Stimulated activated CD4-positive, alpha-beta T cell treated with anti-CD3 and anti-CD28 coated beads, Interleukin-12 subunit alpha, Interleukin-12 subunit beta, amount 100 ng/mL, for 4 hours (primary cell): ENCODE measurements around the gene TMED6.
A peak's percentile ranks its signal among the peaks of the same experiment; 100 is the strongest.

Experiments
- DNase-seq: peaks from one replicate; pipeline ENCODE4 v3.0.0-alpha.2; 2020

TMED6 gene

DNA sequence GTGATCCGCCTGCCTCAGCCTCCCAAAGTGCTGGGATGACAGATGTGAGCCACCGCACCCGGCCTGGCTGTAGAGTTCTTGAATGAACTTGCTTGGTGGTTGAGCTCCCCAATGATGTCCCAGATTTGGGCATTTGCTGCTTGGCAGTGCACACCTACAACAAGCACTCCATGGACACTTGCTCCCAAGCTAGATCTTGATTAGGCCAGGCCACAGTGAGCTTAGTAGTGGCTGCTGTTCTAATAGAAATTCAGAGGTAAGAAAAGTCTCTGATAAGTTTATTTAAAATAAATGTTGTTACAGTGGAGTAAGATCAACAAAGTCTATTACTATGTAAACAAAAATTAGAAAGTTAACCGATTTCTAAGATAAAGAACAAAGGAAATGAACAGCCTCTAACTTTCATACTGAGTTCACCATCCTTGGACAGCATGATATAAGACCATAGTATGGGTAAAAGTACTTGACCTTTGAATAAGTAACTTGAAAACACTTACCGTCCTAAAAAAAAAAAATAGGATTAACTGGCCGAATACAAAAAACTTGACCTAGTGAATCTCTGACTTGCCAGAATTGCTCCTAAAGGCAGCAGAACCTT is 951 bp downstream of the TMED6 start:
- DNase-seq: no peak

DNA sequence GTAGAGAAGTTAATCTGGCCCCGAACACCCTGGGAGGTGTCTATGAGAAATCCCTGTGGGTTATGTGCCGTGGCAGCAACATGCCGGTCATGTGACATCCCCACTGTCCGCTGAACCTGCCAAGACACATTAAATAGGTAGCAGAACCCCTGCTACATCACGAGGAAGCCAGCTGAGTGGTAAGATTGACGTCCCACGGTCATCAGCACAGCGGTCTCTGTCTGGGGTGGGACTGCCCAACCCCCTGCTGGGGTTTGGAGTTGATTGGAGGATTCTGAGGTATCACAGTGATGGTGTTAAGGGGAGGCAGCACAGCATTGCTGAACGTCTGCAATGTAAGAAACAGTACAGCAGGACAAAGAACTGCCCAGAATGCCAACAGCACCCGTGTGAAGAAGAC is 2.0 kb downstream of the TMED6 start:
- no peak for DNase-seq

DNA sequence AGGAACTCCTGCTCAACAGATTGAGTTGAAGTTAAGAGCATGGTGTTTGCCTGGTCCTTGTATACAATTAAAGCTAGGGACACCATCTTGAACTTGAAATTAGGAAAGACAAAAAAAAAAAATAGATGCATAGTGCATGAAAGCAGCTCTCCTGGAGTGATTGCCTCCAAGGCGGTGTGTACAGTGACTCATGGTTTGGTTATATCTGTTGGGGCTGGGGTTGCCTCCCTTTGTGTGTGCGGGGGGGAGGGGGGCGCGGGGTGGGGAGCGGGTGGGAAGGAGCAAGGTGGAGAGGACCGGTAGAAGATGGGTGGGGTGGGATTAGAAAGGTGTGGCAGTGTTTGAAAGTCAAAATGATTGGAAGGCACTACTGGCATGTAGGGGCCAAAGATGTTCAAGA is 3.4 kb downstream of the TMED6 start:
- DNase-seq: no peak

DNA sequence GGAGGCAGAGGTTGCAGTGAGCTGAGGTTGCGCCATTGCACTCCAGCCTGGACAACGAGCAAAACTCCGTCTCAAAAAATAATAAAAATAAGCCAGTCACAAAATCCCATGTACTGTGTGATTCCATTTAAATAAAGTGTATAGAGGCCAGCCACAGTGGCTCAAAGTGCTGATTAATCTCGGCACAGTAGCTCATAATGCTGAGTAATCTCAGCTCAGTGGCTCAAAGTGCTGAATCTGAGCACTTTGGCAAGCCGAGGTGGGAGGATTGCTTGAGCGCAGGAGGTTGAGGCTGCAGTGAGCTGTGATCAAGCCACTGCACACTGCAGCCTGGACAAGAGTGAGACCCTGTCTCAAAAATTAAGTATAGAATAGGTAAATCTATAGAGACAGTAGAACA is 4.9 kb downstream of the TMED6 start:
- no peak for DNase-seq

DNA sequence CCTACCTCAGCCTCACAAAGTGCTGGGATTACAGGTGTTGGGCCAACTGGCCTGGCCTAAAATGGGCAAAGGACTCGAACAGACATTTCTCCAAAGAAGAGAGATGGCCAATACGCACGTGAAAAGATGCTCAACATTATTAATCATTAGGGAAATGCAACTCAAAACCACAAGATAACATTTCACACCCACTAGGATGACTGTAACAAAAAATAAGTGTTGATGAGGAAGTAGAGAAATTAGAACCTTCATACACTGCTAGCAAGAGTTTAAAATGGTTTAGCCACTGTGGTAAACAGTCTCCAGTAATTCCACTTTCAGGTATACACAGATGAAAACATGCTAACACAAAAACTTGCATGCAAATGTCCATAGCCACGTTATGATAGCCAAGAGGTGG is 5.7 kb downstream of the TMED6 start:
- DNase-seq: no peak

DNA sequence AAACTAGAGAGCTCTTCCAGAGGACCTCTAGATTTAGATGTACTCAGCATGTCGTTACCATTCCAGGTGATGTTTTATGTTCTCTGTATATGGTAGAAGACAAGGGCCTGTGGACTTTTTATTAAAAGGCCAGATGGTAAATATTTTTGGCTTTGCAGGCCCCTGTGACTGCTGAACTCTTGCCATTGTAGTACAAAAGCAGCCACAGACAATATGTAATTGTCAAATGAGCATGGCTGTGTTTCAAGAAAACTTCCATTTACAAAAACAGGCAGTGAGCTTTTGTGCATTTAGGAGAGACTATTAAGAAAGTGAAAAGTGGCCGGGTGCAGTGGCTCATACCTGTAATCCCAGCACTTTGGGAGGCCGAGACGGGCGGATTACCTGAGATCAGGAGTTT is 7.4 kb downstream of the TMED6 start:
- no peak for DNase-seq

DNA sequence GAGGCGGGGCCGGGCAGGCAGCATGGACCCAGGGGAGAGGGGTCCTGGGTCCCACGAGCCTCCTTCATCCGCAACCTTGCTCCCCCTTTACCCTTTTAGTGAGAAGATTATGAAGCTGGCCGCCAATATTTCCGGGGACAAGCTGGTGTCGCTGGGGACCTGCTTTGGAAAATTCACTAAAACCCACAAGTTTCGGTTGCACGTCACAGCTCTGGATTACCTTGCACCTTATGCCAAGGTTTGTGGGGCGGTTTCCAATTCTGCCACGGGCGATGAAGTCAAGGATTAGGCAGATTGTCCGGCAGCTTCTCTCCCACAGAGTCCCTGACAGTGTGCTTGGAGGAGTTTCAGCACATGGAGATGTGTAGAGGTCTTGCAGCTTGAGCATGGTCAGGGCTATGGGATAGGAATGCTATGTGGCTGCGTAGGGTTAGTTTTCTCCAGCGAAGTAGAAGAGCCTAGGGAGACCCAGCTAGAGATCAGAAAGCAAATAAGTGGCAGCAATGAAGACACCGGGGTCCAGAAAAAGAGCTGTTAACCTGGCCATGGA is 11.4 kb downstream of the TMED6 start:
- no peak for DNase-seq

DNA sequence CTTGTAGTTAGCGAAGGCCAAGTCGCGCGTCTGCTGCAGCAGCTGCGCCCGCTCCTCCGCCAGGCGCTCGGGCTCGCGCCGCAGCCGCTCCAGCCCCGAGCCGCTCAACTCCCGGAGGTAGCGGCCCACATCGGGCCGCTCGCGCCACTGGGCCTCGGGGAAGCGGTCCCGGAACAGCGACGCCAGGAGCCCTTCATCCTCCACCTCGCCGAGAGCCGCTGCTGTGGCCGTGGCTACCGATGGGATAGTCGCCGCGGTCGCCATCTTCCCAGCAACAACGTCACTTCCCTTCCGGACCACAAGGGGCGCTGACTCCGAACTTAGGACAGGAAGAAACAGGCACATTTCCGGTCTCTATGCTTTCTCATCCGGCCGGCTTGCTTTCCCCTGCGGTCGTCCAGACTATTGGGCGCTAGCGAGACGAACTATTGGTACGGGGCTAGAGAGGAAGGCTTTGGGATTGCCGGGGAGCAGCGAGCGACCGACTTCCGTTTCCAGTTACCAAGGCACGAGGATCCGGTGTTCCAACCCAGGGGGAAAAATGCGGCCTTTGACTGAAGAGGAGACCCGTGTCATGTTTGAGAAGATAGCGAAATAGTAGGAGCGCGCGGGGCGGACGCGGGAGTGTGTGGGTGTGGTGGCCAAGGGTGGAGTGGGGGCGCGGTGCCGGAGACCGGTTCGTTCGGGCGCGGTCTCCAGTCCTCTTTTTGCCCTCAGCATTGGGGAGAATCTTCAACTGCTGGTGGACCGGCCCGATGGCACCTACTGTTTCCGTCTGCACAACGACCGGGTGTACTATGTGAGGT is 12.1 kb downstream of the TMED6 start, which contains the start of the genes COG8 and NIP7:
Gene COG8 (minus strand): TSS at position 276 of the 806 bp plus-strand sequence. CDS start 12 bp downstream, at position 264.
Gene NIP7 (plus strand): TSS at position 484 of the 806 bp plus-strand sequence. CDS start 58 bp downstream, at position 542.
- peak; percentile 88 for DNase-seq

DNA sequence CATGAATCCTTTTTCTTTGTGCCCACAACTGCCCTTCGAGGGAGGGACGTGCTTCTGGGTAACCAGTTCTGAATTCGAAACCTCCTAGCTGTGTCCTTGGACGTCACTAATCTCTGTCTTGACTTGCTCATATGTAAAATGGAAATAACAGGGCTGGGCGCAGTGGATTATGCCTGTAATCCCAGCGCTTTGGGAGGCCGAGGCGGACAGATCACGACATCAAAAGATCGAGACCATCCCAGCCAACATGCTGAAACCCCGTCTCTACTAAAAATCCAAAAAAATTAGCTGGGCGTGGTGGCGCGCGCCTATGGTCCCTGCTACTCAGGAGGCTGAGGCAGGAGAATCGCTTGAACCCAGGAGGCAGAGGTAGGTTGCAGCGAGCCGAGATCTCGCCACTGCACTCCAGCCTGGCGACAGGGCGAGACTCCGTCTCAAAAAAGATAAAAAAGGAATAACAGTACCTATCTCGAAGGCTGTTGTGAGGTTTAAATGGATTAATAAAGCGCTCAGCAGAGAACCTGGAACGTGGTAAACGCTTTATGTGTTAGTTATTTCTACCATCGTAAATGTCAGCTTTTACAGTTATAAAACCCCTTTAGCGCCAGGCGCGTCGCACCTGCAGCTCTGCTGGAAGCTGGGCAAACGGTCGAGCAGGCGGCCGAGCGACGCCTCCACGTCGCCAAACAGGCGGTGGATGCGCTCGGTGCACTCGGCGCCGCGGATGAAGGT is 12.9 kb downstream of the TMED6 start:
- no peak for DNase-seq

DNA sequence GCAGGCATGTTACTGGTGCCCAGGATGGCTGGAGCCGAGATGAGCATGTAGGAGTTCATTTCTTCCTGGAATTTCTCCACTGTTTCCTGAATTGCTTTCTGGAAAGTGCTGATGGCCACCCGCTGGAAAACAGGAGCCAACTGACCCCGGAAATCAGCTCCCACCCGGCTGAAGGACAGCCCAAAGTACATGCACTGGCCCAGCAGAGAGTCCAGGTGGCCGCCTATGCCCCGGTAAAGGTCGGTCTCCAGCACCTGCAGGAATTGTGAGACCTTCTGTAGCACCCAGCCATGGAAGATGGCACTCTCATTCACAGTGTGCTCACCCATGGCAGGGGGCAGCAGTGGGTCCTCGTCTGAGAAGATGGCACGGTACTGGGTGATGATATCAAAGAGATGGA is 16.9 kb downstream of the TMED6 start:
- no peak for DNase-seq

DNA sequence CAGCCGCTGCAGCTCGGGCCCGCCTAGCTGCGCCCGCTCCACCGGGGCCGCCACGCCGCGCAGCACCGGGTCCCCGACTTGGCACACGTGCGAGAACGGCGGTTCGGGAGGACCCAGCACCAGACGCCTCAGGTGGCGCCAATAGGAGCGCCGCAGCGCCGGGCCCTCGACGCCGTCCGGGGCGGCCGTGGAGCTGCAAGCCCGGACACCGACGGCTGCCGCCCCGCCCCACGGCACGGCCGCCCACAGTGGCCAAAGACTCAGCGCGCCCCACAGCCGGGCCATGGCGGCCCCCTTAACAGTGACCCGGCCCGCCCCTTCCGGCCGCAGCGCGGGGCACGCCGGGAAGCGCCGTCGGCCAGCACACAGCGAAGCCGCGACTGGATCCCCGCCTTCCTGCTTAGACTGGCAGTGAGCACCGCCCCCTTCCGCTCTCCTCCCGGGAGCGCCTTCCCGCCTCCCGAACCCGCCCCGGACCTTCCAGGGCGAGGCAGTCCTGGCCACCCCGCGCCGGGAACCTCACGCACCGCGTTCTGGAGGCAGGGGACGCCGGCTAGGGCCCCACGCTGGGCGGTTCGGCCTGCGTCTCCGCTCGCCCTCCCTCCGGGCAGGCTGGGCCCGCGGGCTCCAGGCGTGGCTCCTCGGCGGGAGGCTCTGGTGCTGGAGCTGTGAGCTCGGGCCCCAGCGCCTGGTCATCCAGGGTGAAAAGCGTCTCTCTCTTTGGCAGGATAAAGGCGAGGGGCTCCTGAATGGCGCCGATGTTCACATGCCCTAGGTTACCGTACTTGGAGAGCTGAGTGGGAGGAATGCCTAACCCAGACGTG is 21.1 kb downstream of the TMED6 start, which contains the start of gene PDF:
Gene PDF (minus strand): TSS at position 303 of the 824 bp plus-strand sequence. CDS start 18 bp downstream, at position 285.
- DNase-seq: peak; percentile 82

DNA sequence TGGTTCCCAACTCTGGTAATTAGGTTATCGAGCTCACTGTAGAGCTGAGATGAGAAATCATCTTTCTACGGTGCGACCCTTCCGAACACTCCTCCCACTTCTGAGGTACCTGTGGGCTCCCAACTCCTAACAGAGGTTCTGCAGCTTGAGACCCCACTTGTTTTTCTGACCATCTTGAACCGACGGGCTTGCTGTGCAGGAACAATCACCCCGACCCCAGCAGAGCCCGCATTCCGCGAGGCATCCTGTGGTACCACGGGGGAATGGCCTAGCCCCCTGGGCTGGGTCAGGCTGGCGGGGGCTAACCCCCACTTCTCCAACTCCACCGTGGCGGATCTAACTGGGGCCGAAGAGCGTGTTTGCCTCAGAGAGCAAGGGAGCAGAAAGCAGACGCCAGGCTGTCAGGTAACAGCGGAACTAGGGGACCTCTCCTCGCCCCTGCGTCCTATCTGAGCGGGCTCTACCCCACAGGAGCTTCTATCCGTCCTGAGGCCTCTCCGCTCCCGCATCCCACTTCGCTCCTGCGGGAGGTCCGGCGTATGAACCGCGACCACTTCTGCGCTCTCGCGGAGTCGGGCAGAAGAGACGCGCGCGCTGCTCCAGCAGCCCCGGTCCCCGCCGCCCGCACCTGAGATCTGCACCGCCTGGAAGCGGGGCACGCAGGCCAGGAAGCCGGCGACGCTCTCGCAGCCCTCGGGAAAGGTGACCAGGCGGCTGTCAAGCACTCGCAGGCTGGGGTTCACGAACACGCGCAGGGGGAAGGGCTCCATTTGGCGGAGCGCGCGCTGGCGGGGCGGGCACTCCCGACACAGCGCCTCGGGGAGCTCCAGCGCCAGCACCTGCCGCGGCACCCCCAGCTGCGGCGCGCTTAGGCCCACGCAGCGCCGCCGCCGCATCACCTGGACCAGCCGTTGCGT is 22.0 kb downstream of the TMED6 start:
- peak; percentile 43 for DNase-seq

DNA sequence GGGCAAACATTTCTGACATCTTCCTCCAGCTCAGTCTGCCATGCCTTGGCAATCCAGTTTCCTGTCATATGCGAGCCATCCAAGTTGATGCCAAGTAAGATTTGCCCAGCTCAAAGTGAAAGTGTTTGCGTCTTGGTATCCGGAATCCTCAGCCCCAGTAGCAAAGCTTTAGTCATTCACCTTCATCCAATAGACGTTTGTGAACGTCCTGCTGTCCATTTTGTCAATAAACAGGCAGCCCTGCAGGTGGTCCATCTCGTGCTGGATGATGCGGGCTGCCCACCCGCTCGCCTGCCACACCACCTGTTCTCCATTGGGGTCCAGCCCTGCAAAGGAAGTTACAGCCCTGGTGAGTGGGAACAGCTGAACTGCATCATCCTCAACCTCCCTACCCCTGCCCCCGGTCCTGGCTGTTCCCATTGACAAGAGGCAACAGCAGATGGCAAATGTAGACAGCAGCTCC is 22.7 kb downstream of the TMED6 start:
- DNase-seq: no peak

DNA sequence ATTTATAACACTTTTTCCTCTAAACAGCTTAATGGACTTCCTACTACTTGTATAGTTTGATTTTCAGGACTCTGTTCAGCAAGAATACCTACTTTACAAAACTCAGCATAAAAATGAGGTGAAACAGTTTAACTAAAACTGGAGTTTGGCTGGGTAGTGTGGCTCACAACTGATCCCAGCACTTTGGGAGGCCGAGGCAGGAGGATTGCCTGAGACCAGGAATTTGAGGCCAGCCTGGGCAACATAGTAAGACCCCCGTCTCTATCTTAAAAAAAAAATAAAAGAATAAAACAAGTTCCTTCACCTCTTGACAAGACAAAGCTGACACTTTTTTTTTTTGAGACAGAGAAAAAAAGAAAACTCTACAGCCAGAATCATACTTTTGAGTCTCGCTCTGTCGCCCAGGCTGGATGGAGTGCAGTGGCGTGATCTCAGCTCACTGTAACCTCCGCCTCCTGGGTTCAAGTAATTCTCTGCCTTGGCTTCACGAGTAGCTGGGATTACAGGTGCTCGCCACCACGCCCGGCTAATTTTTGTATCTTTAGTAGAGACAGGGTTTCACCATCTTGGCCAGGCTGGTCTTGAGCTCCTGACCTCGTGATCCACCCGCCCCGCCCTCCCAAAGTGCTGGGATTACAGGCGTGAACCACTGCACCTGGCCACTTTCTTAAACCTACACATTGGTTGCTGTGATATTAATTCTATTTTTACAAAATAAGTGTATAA is 23.8 kb downstream of the TMED6 start:
- no peak for DNase-seq

DNA sequence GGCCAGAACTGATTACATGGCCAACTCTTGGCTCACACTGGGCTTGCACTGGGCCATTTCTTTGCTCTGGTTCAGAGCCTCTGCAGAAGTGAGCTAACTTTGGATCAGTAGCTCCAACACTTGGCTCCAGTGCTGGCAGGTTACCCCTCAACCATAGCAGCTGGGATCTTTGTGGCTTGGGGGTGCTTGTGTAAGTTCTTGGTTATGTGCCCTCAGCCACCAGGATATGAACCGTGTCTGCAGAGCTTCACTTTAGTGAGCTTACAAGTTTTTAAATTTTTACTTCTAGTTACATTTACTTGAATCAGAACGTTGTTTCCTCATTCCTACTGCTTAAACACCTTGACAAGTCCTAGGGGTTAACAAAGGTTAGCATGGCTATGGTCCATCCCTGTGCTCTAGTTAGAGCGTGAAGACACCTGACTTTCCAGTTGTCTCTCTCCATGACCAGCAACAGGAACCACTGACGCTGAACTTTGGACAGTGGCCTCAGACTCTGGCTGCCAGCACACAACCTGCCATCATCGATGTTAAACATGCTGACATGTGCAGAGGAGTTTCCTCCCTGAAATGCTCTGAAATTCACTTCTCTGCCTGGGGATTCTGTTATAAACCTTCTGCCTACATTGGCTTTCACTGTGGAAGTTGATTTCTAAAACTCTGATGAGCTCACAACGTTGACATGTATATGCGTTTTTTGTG is 25.3 kb downstream of the TMED6 start:
- DNase-seq: no peak

DNA sequence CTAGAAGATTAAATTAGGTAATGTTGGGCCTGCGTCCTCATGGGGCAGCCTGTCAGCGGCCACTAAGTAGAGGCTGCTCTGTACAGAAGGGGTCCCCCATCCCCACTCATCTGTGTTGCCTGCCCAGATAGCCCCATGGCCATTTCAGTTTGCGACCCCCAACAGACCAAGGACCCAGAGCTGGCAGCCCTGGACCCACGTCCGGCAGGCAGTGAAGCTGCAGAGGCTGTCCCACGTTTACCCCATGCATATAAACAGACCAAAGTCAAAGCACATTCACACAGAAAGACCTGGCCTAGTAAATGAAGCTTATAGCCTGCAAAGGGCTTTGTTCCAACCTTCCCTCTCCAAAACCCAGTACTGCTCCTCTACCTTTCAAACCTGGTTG is 25.8 kb downstream of the TMED6 start:
- no peak for DNase-seq

DNA sequence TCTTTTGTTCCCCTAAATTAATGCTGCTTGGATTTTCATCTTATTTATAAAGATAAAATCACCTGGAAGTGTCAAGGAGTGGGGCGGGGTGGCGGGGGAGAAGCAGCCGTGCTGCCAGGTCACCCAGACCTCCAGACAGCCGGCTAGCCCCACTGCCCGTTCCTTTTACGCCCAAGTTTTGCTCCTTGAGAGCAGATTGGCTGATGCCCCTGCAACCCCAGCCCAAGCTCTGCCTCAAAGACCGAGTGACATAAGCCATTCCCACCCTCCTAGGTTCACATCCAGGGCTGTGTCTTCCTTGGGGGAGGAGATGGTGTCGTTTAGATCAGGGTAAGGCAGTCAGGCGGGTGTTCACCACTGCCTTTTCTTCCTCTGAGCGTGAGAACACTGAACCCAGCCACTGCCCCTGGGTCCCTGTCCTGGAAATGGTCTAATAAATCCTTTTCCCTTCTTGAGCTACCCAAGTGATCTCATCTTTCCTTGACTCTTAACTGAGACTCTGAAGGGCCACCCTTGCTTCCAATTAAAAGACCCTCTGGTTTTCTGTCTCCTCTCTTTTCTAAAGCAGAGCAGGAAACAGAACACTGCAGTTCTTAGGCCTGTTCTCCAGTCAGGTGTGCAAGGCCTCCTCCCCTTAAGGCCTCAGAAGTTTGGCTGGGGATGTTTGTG is 26.9 kb downstream of the TMED6 start:
- DNase-seq: no peak

DNA sequence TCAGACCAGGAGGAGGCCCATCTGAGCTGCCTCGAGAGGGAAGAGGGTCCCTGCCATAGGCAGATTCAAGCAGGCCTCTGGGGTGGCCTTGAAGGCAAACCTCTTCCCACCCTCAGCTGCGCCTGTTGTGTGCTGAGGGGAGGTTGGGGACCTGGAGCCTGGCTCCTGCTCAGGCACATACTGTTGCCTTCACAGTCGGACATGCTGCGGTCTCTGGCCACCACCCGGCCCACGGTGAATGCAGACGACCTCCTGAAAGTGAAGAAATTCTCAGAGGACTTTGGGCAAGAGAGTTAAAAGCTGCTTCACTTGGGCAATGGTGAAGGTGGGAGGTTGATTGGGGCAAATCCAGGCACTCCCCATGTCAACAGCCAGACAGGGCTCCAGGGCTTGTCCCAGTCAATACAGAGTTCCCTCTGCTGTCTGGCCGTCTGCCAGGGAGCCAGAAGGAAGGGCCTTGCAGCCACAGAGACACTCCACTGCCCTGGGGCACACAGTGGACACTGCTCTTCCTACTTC is 27.5 kb downstream of the TMED6 start:
- DNase-seq: no peak

DNA sequence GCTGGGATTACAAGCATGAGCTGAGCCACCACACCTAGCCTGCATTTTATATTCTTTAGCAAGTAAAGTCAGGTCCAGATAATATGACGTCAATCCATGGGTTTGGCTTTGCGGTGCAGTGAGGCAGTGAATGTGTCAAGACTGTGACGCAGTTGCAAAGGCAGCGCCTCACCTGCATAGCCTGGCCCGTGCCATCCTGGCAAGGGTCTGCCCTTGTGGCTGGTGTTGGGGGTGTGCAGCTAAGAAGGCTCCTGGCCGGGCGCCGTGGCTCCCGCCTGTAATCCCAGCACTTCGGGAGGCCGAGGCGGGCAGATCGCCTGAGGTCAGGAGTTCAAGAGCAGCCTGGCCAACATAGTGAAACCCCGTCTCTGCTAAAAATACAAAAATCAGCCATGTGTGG is 28.2 kb downstream of the TMED6 start:
- no peak for DNase-seq
